ENCODE data around the gene NASP. TPM values are rescaled to one million over a fixed set of nuclear protein-coding genes. Genes with fewer than 3 reads are reported as not detected.

Gene NASP
- total and polyA plus RNA-seq, 2 experiments from 2014 or later = 294 to 1,039 TPM

DNA sequence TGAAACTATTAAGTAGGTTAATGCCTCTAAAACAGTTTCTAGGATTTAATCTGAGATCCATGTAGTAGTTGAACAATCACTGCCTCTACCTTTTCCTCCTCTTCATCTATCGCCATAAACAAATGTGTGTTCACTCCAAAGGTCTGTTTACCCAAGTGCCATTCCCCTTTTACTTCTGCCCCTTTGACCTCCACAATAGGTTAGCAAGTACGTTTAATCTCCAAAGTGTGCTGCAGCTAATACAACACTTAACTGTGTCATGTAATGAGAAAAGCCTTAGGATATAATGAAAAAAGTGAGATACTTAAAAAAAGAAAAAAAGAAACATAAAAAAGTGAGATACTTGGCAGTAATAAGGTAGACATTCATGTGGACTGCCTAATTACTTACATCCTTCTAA is 74.3 kb downstream of the NASP start (continued):
- TF ChIP-seq, protein P1, sequence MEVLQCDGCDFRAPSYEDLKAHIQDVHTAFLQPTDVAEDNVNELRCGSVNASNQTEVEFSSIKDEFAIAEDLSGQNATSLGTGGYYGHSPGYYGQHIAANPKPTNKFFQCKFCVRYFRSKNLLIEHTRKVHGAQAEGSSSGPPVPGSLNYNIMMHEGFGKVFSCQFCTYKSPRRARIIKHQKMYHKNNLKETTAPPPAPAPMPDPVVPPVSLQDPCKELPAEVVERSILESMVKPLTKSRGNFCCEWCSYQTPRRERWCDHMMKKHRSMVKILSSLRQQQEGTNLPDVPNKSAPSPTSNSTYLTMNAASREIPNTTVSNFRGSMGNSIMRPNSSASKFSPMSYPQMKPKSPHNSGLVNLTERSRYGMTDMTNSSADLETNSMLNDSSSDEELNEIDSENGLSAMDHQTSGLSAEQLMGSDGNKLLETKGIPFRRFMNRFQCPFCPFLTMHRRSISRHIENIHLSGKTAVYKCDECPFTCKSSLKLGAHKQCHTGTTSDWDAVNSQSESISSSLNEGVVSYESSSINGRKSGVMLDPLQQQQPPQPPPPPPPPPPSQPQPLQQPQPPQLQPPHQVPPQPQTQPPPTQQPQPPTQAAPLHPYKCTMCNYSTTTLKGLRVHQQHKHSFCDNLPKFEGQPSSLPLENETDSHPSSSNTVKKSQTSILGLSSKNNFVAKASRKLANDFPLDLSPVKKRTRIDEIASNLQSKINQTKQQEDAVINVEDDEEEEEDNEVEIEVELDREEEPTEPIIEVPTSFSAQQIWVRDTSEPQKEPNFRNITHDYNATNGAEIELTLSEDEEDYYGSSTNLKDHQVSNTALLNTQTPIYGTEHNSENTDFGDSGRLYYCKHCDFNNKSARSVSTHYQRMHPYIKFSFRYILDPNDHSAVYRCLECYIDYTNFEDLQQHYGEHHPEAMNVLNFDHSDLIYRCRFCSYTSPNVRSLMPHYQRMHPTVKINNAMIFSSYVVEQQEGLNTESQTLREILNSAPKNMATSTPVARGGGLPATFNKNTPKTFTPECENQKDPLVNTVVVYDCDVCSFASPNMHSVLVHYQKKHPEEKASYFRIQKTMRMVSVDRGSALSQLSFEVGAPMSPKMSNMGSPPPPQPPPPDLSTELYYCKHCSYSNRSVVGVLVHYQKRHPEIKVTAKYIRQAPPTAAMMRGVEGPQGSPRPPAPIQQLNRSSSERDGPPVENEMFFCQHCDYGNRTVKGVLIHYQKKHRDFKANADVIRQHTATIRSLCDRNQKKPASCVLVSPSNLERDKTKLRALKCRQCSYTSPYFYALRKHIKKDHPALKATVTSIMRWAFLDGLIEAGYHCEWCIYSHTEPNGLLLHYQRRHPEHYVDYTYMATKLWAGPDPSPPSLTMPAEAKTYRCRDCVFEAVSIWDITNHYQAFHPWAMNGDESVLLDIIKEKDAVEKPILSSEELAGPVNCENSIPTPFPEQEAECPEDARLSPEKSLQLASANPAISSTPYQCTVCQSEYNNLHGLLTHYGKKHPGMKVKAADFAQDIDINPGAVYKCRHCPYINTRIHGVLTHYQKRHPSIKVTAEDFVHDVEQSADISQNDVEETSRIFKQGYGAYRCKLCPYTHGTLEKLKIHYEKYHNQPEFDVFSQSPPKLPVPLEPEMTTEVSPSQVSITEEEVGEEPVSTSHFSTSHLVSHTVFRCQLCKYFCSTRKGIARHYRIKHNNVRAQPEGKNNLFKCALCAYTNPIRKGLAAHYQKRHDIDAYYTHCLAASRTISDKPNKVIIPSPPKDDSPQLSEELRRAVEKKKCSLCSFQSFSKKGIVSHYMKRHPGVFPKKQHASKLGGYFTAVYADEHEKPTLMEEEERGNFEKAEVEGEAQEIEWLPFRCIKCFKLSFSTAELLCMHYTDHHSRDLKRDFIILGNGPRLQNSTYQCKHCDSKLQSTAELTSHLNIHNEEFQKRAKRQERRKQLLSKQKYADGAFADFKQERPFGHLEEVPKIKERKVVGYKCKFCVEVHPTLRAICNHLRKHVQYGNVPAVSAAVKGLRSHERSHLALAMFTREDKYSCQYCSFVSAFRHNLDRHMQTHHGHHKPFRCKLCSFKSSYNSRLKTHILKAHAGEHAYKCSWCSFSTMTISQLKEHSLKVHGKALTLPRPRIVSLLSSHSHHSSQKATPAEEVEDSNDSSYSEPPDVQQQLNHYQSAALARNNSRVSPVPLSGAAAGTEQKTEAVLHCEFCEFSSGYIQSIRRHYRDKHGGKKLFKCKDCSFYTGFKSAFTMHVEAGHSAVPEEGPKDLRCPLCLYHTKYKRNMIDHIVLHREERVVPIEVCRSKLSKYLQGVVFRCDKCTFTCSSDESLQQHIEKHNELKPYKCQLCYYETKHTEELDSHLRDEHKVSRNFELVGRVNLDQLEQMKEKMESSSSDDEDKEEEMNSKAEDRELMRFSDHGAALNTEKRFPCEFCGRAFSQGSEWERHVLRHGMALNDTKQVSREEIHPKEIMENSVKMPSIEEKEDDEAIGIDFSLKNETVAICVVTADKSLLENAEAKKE (CRISPR knock-in tag; IDR thresholded peaks at IDR 0.05) = no peak
- no peak for TF ChIP-seq NANOG (IDR thresholded peaks at IDR 0.05; ENCODE audit: borderline replicate concordance)
- no peak for TF ChIP-seq EZH2phosphoT487 (IDR thresholded peaks at IDR 0.05; ENCODE audit: unreplicated experiment)
- no peak for TF ChIP-seq EZH2 (IDR thresholded peaks at IDR 0.05; ENCODE audit: low read depth, unreplicated experiment)
- no peak for TF ChIP-seq CTCF (conservative IDR thresholded peaks at IDR 0.05; ENCODE audit: low read depth in 2 of 2)
- no peak for TF ChIP-seq REST (IDR thresholded peaks at IDR 0.05; ENCODE audit: unreplicated experiment)
- no peak for TF ChIP-seq CREB1 (CRISPR knock-in tag; IDR thresholded peaks at IDR 0.05; ENCODE audit: low read depth)
- TF ChIP-seq JUNB (IDR thresholded peaks at IDR 0.05; ENCODE audit: unreplicated experiment) = no peak
- no peak for TF ChIP-seq STAT1 (IDR thresholded peaks at IDR 0.05; ENCODE audit: unreplicated experiment)
